Measurements from ENCODE around the gene SH3RF3. TPM values are rescaled to one million over a fixed set of nuclear protein-coding genes. Genes with fewer than 3 reads are reported as not detected.

Gene SH3RF3
- total RNA-seq, 1 experiment from 2014 or later = 1.0 TPM

DNA sequence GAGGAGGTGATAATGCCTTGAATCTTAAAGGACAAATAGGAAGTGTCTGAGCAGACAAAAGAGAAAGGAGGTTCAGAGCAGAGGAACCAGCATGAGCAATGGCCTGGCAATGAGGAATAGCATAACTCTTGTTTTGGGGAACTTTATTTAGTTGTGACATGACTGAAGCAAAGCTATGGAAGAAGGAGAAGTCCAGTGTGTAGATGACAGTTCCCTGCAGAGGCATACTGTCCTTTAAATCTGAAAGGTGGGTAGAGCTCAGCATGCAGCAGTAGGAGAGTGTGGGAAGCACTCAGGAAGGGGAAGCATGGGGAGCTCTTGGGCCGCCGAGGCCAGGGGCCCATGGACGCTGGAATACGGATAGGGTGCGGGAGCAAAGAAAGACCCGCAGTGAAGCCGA lies 311.0 kb downstream of the SH3RF3 start (continued):
- TF ChIP-seq, protein P1, sequence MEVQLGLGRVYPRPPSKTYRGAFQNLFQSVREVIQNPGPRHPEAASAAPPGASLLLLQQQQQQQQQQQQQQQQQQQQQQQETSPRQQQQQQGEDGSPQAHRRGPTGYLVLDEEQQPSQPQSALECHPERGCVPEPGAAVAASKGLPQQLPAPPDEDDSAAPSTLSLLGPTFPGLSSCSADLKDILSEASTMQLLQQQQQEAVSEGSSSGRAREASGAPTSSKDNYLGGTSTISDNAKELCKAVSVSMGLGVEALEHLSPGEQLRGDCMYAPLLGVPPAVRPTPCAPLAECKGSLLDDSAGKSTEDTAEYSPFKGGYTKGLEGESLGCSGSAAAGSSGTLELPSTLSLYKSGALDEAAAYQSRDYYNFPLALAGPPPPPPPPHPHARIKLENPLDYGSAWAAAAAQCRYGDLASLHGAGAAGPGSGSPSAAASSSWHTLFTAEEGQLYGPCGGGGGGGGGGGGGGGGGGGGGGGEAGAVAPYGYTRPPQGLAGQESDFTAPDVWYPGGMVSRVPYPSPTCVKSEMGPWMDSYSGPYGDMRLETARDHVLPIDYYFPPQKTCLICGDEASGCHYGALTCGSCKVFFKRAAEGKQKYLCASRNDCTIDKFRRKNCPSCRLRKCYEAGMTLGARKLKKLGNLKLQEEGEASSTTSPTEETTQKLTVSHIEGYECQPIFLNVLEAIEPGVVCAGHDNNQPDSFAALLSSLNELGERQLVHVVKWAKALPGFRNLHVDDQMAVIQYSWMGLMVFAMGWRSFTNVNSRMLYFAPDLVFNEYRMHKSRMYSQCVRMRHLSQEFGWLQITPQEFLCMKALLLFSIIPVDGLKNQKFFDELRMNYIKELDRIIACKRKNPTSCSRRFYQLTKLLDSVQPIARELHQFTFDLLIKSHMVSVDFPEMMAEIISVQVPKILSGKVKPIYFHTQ (CRISPR knock-in tag; IDR thresholded peaks at IDR 0.05) = no peak
- TF ChIP-seq, protein P2, sequence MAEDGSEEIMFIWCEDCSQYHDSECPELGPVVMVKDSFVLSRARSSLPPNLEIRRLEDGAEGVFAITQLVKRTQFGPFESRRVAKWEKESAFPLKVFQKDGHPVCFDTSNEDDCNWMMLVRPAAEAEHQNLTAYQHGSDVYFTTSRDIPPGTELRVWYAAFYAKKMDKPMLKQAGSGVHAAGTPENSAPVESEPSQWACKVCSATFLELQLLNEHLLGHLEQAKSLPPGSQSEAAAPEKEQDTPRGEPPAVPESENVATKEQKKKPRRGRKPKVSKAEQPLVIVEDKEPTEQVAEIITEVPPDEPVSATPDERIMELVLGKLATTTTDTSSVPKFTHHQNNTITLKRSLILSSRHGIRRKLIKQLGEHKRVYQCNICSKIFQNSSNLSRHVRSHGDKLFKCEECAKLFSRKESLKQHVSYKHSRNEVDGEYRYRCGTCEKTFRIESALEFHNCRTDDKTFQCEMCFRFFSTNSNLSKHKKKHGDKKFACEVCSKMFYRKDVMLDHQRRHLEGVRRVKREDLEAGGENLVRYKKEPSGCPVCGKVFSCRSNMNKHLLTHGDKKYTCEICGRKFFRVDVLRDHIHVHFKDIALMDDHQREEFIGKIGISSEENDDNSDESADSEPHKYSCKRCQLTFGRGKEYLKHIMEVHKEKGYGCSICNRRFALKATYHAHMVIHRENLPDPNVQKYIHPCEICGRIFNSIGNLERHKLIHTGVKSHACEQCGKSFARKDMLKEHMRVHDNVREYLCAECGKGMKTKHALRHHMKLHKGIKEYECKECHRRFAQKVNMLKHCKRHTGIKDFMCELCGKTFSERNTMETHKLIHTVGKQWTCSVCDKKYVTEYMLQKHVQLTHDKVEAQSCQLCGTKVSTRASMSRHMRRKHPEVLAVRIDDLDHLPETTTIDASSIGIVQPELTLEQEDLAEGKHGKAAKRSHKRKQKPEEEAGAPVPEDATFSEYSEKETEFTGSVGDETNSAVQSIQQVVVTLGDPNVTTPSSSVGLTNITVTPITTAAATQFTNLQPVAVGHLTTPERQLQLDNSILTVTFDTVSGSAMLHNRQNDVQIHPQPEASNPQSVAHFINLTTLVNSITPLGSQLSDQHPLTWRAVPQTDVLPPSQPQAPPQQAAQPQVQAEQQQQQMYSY (CRISPR knock-in tag; IDR thresholded peaks at IDR 0.05) = no peak
- TF ChIP-seq, protein P3, sequence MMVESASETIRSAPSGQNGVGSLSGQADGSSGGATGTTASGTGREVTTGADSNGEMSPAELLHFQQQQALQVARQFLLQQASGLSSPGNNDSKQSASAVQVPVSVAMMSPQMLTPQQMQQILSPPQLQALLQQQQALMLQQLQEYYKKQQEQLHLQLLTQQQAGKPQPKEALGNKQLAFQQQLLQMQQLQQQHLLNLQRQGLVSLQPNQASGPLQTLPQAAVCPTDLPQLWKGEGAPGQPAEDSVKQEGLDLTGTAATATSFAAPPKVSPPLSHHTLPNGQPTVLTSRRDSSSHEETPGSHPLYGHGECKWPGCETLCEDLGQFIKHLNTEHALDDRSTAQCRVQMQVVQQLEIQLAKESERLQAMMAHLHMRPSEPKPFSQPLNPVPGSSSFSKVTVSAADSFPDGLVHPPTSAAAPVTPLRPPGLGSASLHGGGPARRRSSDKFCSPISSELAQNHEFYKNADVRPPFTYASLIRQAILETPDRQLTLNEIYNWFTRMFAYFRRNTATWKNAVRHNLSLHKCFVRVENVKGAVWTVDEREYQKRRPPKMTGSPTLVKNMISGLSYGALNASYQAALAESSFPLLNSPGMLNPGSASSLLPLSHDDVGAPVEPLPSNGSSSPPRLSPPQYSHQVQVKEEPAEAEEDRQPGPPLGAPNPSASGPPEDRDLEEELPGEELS (CRISPR knock-in tag; IDR thresholded peaks at IDR 0.05) = no peak

DNA sequence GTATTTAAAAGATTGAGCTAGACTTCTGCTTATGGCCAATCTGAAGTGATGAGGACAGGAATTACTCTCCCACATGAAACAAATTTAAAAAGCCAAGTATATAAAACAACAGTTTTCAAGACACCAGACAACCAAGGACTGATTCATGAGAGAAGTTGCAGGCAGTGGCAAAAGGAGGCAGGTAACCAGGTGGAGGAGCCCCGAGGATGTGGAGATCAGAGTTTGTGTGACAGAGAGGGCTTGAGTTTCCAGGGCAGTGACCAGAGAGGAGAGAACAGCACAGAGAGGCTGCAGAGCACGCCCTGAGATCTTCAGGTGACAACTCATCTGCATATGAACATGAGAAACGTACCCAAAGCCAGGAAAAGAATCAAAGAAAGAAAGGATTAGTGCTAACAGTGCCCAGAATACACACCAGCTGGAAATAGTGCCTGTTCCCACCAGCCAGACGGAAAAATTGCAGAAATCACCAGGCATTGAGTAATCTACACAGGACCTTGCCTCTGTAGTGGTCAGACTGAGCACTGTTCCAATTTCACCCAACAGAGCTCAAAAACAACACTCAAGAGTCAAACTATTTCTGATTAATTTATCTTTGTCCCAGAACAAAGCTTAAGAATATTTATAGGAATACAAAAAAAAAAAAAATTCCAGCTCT lies 311.6 kb downstream of the SH3RF3 start:
- DNase-seq (ENCODE audit: low spot score) (no peak), ATAC-seq (no peak)
- ChIA-PET POLR2A (no interaction called here), CTCF (no interaction called here)
- H3K4me1 Mint-ChIP-seq = no peaks in the 10 kb centered on the region
- peaks cover 47% of the 10 kb centered on the region for H3K9me3 Mint-ChIP-seq
- no peaks in the 10 kb centered on the region for H3K27me3 Mint-ChIP-seq (ENCODE audit: low read depth)
- no peak overlapping the region for H3K27ac Mint-ChIP-seq
- H3K36me3 Mint-ChIP-seq = peaks cover 39% of the 10 kb centered on the region
- H3K4me3 Mint-ChIP-seq = no peak overlapping the region
- TF ChIP-seq SMAD3 (CRISPR knock-in tag; IDR thresholded peaks at IDR 0.05; ENCODE audit: borderline replicate concordance) = no peak
- no peak for TF ChIP-seq GTF2I (CRISPR knock-in tag; conservative IDR thresholded peaks at IDR 0.05)
- TF ChIP-seq FOXP1 (CRISPR knock-in tag; IDR thresholded peaks at IDR 0.05; ENCODE audit: borderline replicate concordance) = no peak
- TF ChIP-seq, protein P4, sequence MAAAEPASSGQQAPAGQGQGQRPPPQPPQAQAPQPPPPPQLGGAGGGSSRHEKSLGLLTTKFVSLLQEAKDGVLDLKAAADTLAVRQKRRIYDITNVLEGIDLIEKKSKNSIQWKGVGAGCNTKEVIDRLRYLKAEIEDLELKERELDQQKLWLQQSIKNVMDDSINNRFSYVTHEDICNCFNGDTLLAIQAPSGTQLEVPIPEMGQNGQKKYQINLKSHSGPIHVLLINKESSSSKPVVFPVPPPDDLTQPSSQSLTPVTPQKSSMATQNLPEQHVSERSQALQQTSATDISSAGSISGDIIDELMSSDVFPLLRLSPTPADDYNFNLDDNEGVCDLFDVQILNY (CRISPR knock-in tag; IDR thresholded peaks at IDR 0.05) = no peak
- no peak for TF ChIP-seq MYBL2 (CRISPR knock-in tag; IDR thresholded peaks at IDR 0.05)
- TF ChIP-seq ZNF138 (CRISPR knock-in tag; conservative IDR thresholded peaks at IDR 0.05) = no peak
- TF ChIP-seq, protein P3 (CRISPR knock-in tag; IDR thresholded peaks at IDR 0.05) = no peak
- TF ChIP-seq, protein P5, sequence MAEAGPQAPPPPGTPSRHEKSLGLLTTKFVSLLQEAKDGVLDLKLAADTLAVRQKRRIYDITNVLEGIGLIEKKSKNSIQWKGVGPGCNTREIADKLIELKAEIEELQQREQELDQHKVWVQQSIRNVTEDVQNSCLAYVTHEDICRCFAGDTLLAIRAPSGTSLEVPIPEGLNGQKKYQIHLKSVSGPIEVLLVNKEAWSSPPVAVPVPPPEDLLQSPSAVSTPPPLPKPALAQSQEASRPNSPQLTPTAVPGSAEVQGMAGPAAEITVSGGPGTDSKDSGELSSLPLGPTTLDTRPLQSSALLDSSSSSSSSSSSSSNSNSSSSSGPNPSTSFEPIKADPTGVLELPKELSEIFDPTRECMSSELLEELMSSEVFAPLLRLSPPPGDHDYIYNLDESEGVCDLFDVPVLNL (CRISPR knock-in tag; IDR thresholded peaks at IDR 0.05; ENCODE audit: borderline replicate concordance, low read depth) = no peak
- no peak for TF ChIP-seq FOXK1 (CRISPR knock-in tag; IDR thresholded peaks at IDR 0.05)
- TF ChIP-seq, protein P6, sequence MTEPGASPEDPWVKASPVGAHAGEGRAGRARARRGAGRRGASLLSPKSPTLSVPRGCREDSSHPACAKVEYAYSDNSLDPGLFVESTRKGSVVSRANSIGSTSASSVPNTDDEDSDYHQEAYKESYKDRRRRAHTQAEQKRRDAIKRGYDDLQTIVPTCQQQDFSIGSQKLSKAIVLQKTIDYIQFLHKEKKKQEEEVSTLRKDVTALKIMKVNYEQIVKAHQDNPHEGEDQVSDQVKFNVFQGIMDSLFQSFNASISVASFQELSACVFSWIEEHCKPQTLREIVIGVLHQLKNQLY (CRISPR knock-in tag; IDR thresholded peaks at IDR 0.05) = no peak
- TF ChIP-seq, protein P7, sequence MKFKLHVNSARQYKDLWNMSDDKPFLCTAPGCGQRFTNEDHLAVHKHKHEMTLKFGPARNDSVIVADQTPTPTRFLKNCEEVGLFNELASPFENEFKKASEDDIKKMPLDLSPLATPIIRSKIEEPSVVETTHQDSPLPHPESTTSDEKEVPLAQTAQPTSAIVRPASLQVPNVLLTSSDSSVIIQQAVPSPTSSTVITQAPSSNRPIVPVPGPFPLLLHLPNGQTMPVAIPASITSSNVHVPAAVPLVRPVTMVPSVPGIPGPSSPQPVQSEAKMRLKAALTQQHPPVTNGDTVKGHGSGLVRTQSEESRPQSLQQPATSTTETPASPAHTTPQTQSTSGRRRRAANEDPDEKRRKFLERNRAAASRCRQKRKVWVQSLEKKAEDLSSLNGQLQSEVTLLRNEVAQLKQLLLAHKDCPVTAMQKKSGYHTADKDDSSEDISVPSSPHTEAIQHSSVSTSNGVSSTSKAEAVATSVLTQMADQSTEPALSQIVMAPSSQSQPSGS (CRISPR knock-in tag; IDR thresholded peaks at IDR 0.05; ENCODE audit: borderline replicate concordance, low read depth) = no peak
- no peak for TF ChIP-seq SP1 (CRISPR knock-in tag; conservative IDR thresholded peaks at IDR 0.05)
- no peak for TF ChIP-seq ZNF416 (CRISPR knock-in tag; IDR thresholded peaks at IDR 0.05)
- no peak for TF ChIP-seq JAZF1 (CRISPR knock-in tag; IDR thresholded peaks at IDR 0.05)

Measured in WTC11 (cell line).